HepG2 (cell line): ENCODE results near the gene TOX2. TPM values are rescaled to one million over a fixed set of nuclear protein-coding genes. Genes with fewer than 3 reads are reported as not detected.

Experiments
- ATAC-seq: fragments of 200-7000 bp; cut with Tn5 transposase; 3 replicates; pipeline ENCODE4 v1.9.1; 2020; ENCODE audit warnings: mild to moderate bottlenecking, moderate library complexity
- BruUV-seq: library from RNA; stranded (reverse); fragments of 400-500 nt; replicated peaks from 2 replicates; lab custom pipeline; 2021; lab: Mats Ljungman, UMichigan
- CTCF ChIA-PET: fragments of 300-600 bp; formaldehyde crosslinking; extraction: SDS; loops from one replicate; lab custom pipeline; 2021; ENCODE audit warnings: low total read pairs, inconsistent platforms, low intra/inter-chr PET ratio; lab: Yijun Ruan, JAX
- POLR2A ChIA-PET: fragments of 350-600 bp; sonication (Branson Sonifier 250); formaldehyde crosslinking; loops from one replicate; lab custom pipeline; 2020; ENCODE audit warnings: antibody characterized with exemption, inconsistent platforms; lab: Yijun Ruan, JAX
- DNase-seq: peaks from one replicate; pipeline ENCODE4 v3.0.0-alpha.2; 2015; ENCODE audit warnings: low spot score
- FAIRE-seq: peaks from 3 replicates; lab custom pipeline; 2011; peaks lifted over from hg19 to GRCh38; lab: Jason Lieb, UNC
- H2AFZ ChIP-seq: one replicate; pipeline ENCODE4 v1.6.1; 2011; ENCODE audit warnings: low read length, inconsistent platforms
- H3K27ac ChIP-seq: fragments of 300-600 bp; 3 replicates; pipeline ENCODE4 v1.8.0; 2011; ENCODE audit warnings: mixed run types, mild to moderate bottlenecking, mixed read lengths, low read length, inconsistent platforms; ENCODE audit not compliant: insufficient read depth; ENCODE audit errors: extremely low read length
- H3K27me3 ChIP-seq, 2 experiments: fragments of 200-600 bp in 1 of 2; 2 replicates in 1 of 2; 3 replicates in 1 of 2; pipeline versions ENCODE4 v1.6.0 to v1.8.0; 2011; ENCODE audit warnings: low read length in 2 of 2, mild to moderate bottlenecking in 2 of 2, moderate library complexity in 2 of 2, inconsistent platforms in 1 of 2; ENCODE audit not compliant: insufficient read depth in 2 of 2, control insufficient read depth in 1 of 2
- H3K36me3 ChIP-seq, 2 experiments: fragments of 200-600 bp in 1 of 2; replicated peaks in 1 of 2; 2 replicates in 1 of 2; 3 replicates in 1 of 2; pipeline versions ENCODE4 v1.5.1 to v1.8.0; 2011; ENCODE audit warnings: low read length in 2 of 2, inconsistent platforms in 1 of 2; ENCODE audit not compliant: insufficient read depth in 2 of 2, control insufficient read depth in 1 of 2
- H3K4me1 ChIP-seq: 2 replicates; pipeline ENCODE4 v1.5.1; 2012; ENCODE audit warnings: low read length, inconsistent platforms; ENCODE audit not compliant: insufficient read depth
- H3K4me2 ChIP-seq: 2 replicates; pipeline ENCODE4 v1.6.0; 2011; ENCODE audit warnings: low read depth, low read length, inconsistent platforms
- H3K4me3 ChIP-seq, 3 experiments: fragments of 200-600 bp in 1 of 3; sonication (generic), shearing (Covaris generic) in 1 of 3; replicated peaks in 1 of 3; 2 replicates each; pipeline ENCODE4 v1.5.1; 2011 to 2016; ENCODE audit warnings: low read length in 3 of 3, inconsistent platforms in 2 of 3, low read depth in 2 of 3, mild to moderate bottlenecking in 2 of 3, control low read depth in 1 of 3, mixed read lengths in 1 of 3; ENCODE audit not compliant: insufficient read depth in 1 of 3
- H3K79me2 ChIP-seq: one replicate; pipeline ENCODE4 v1.6.1; 2011; ENCODE audit warnings: low read length, inconsistent platforms; ENCODE audit not compliant: insufficient read depth
- H3K9ac ChIP-seq: 2 replicates; pipeline ENCODE4 v1.6.0; 2011; ENCODE audit warnings: mild to moderate bottlenecking, low read depth, low read length, inconsistent platforms; ENCODE audit not compliant: insufficient read depth
- H3K9me3 ChIP-seq: 2 replicates; pipeline ENCODE4 v1.5.1; 2012; ENCODE audit warnings: mild to moderate bottlenecking, low read length
- H4K20me1 ChIP-seq: 2 replicates; pipeline ENCODE4 v1.6.0; 2011; ENCODE audit warnings: inconsistent platforms, mild to moderate bottlenecking, low read length, moderate library complexity; ENCODE audit not compliant: insufficient read depth
- HNF4A ChIP-seq: sonication (generic); formaldehyde crosslinking; IDR thresholded peaks from 2 replicates; pipeline ENCODE4 v1.4.0; 2020; ENCODE audit warnings: missing genetic modification reagents
- KLF15 ChIP-seq: sonication (generic); formaldehyde crosslinking; IDR thresholded peaks from 2 replicates; pipeline ENCODE4 v1.8.1; 2023; ENCODE audit warnings: borderline replicate concordance, mild to moderate bottlenecking, inconsistent platforms, missing genetic modification reagents, mixed read lengths
- MIER2 ChIP-seq: IDR thresholded peaks from 2 replicates; pipeline ENCODE4 v1.6.1; 2016; ENCODE audit warnings: missing biosample characterization, missing genetic modification reagents
- NR2C2 ChIP-seq: sonication (generic); formaldehyde crosslinking; IDR thresholded peaks from 2 replicates; pipeline ENCODE4 v1.4.0; 2020; ENCODE audit warnings: missing genetic modification reagents, mild to moderate bottlenecking, moderate library complexity, borderline replicate concordance
- NR2F2 ChIP-seq: IDR thresholded peaks from 2 replicates; pipeline ENCODE4 v1.6.1; 2012; ENCODE audit warnings: low read depth, inconsistent platforms, borderline replicate concordance
- RNF219 ChIP-seq: sonication (generic); formaldehyde crosslinking; IDR thresholded peaks from 2 replicates; pipeline ENCODE4 v1.5.0; 2020; ENCODE audit warnings: mild to moderate bottlenecking, missing genetic modification reagents
- RORA ChIP-seq: sonication (generic); formaldehyde crosslinking; IDR thresholded peaks from 2 replicates; pipeline ENCODE4 v1.5.0; 2020; ENCODE audit warnings: mild to moderate bottlenecking, missing genetic modification reagents, moderate library complexity
- TBX2 ChIP-seq: sonication (generic); formaldehyde crosslinking; IDR thresholded peaks from 2 replicates; pipeline ENCODE4 v1.5.0; 2020; ENCODE audit warnings: missing genetic modification reagents, mild to moderate bottlenecking, borderline replicate concordance
- ZNF136 ChIP-seq: sonication (generic); formaldehyde crosslinking; IDR thresholded peaks from 2 replicates; pipeline ENCODE4 v1.8.1; 2022; ENCODE audit warnings: low read depth, mild to moderate bottlenecking, moderate library complexity, missing genetic modification reagents
- ZNF232 ChIP-seq: sonication (generic); formaldehyde crosslinking; IDR thresholded peaks from 2 replicates; pipeline ENCODE4 v1.4.0; 2020; ENCODE audit warnings: missing genetic modification reagents, borderline replicate concordance
- ZNF7 ChIP-seq: IDR thresholded peaks from 2 replicates; pipeline ENCODE4 v1.6.1; 2016; ENCODE audit warnings: missing biosample characterization, missing genetic modification reagents
- WGBS: methylation state at CpG from one replicate; pipeline ENCODE4 v1.1.6; 2017; ENCODE audit warnings: low lambda C conversion rate; 5-methylcytosine and 5-hydroxymethylcytosine counted together
- in situ Hi-C: cut with HindIII; loops from 2 replicates; pipeline ENCODE4 v1.10.0; 2017; ENCODE audit warnings: low pct_unique_long_range_greater_than_20kb; ENCODE audit not compliant: extremely low pct_ligation_motif_present
- intact Hi-C: fragments of 100-400 bp; cut with micrococcal nuclease; formaldehyde crosslinking; loops from one replicate; pipeline ENCODE4 v1.10.0; 2022; ENCODE audit not compliant: unreplicated experiment
- polyA plus RNA-seq, 8 experiments: library from polyadenylated mRNA; depleted of rRNA in 3 of 8; stranded (reverse) in 7 of 8; unstranded in 1 of 8; fragments of >200 nt; fragmentation: Illumina TruSeq in 4 of 8; extraction: Trizol in 4 of 8; gene quantifications; 2 replicates each; pipeline versions ENCODE4 v1.2.1 to v1.2.3, GENCODE V29; 2011 to 2016; ENCODE audit warnings: low read depth in 4 of 8, missing spikeins in 1 of 8, mixed read lengths in 1 of 8; ENCODE audit not compliant: insufficient read depth in 1 of 8
- total RNA-seq, 5 experiments: library from RNA; depleted of rRNA; stranded (reverse); fragments of >200 nt; fragmentation: Illumina TruSeq; extraction: Trizol; gene quantifications; 2 replicates each; pipeline ENCODE4 v1.2.3, GENCODE V29; 2016; ENCODE audit warnings: low read depth in 1 of 5
- TF ChIP-seq, protein P1 (sequence below): sonication (generic); formaldehyde crosslinking; IDR thresholded peaks from 2 replicates; pipeline ENCODE4 v1.8.1; 2022; ENCODE audit warnings: low read depth, mild to moderate bottlenecking, missing genetic modification reagents
- TF ChIP-seq, protein P2 (sequence below): sonication (generic); formaldehyde crosslinking; IDR thresholded peaks from 2 replicates; pipeline ENCODE4 v1.9.0; 2021; ENCODE audit warnings: missing genetic modification reagents, borderline replicate concordance

TOX2 gene
- total and polyA plus RNA-seq, 2 of the 13 experiments (the other 11 are each of a cell fraction or from before 2014, with no cell fraction given) = not detected

DNA sequence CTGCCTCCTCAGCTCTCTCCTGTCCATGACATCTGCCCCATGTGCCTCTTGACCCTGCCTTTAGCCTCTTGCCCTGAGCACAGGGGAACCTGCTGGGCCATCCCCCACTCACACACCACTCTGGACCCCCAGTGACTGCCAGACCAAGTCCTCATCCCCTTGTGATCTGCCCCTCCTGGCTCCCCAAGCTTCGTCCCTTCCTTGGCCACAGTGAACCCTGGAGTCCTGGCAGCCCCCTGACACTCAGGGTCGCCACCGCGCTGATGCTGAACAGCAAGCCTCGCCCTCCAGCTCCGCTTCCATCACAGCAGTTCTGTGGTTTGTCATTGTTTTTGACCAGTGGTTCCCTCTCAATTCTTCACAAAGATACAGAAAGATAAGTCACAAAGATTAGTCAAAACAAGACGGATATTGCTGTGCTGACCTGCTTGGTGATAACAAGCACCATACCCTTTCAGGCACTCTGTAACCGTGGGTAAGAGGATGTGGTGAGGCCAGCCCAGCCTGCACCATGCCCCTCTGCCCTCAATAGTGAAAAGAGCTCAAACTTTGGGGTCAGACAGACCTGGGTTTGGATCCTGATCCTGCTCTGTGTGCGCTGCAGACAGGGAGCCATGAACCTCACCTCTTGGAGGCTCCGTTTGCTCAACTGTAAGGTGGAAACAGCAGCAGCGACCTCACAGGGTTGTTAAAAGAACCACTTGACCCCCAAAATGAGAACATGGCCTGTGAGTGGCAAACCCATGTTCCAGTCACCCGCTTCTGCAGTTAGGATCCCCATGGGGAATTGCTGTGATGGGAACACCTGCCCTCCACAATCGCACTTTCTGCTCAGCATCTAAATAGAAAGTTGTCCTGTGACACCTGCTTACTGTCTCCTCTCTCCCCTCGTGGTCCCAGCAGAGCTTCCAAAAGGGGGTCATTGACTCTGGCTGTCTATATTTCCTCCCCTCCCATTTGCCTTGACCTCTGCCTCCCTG, 114.5 kb downstream of the TOX2 start:
- TF ChIP-seq HNF4A (CRISPR knock-in tag) = no peak
- no peak for TF ChIP-seq RNF219 (CRISPR knock-in tag)
- TF ChIP-seq TBX2 (CRISPR knock-in tag) = no peak
- no peak for TF ChIP-seq ZNF7 (CRISPR knock-in tag)
- no peak for TF ChIP-seq NR2C2 (CRISPR knock-in tag)
- TF ChIP-seq KLF15 (CRISPR knock-in tag) = no peak
- no peak for TF ChIP-seq RORA
- no peak for TF ChIP-seq MIER2 (CRISPR knock-in tag)
- TF ChIP-seq ZNF232 (CRISPR knock-in tag) = no peak
- TF ChIP-seq, protein P1, sequence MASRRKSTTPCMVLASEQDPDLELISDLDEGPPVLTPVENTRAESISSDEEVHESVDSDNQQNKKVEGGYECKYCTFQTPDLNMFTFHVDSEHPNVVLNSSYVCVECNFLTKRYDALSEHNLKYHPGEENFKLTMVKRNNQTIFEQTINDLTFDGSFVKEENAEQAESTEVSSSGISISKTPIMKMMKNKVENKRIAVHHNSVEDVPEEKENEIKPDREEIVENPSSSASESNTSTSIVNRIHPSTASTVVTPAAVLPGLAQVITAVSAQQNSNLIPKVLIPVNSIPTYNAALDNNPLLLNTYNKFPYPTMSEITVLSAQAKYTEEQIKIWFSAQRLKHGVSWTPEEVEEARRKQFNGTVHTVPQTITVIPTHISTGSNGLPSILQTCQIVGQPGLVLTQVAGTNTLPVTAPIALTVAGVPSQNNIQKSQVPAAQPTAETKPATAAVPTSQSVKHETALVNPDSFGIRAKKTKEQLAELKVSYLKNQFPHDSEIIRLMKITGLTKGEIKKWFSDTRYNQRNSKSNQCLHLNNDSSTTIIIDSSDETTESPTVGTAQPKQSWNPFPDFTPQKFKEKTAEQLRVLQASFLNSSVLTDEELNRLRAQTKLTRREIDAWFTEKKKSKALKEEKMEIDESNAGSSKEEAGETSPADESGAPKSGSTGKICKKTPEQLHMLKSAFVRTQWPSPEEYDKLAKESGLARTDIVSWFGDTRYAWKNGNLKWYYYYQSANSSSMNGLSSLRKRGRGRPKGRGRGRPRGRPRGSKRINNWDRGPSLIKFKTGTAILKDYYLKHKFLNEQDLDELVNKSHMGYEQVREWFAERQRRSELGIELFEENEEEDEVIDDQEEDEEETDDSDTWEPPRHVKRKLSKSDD (CRISPR knock-in tag) = no peak
- TF ChIP-seq ZNF136 (CRISPR knock-in tag) = no peak
- no peak for TF ChIP-seq NR2F2
- TF ChIP-seq, protein P2, sequence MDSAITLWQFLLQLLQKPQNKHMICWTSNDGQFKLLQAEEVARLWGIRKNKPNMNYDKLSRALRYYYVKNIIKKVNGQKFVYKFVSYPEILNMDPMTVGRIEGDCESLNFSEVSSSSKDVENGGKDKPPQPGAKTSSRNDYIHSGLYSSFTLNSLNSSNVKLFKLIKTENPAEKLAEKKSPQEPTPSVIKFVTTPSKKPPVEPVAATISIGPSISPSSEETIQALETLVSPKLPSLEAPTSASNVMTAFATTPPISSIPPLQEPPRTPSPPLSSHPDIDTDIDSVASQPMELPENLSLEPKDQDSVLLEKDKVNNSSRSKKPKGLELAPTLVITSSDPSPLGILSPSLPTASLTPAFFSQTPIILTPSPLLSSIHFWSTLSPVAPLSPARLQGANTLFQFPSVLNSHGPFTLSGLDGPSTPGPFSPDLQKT (CRISPR knock-in tag) = no peak
- TF ChIP-seq, all 625 proteins: peak for 0
- intact Hi-C loops = no loop called here
- Histone ChIP-seq H3K9me3 (no peaks in the 10 kb centered on the region), H3K4me2 (no peak overlapping the region), H2AFZ (no peak overlapping the region), H3K4me1 (no peaks in the 10 kb centered on the region), H3K36me3 (no peaks in the 10 kb centered on the region), H4K20me1 (no peaks in the 10 kb centered on the region), H3K27me3 (peaks cover 7 to 65% of the 10 kb centered on the region in 2 experiments), H3K9ac (no peak overlapping the region), H3K27ac (no peak overlapping the region), H3K79me2 (no peaks in the 10 kb centered on the region), H3K4me3 (no peak overlapping the region)
- in situ Hi-C loops = no loop called here
- ChIA-PET CTCF (no interaction called here), POLR2A (no interaction called here)
- ATAC-seq = no peak
- DNase-seq = no peak
- WGBS = 15% methylated on average over 13 of the region's 14 CpGs
- no TSS peak for BruUV-seq
- FAIRE-seq = no peak
